DOHH2 (cell line): ENCODE measurements around the gene RPL18.
A peak's percentile ranks its signal among the peaks of the same experiment; 100 is the strongest.

Experiments used
- H3F3A ChIP-seq: fragments of 200-600 bp; sonication (generic), shearing (Covaris generic); 2 replicates; pipeline ENCODE4 v1.6.0; 2016; ENCODE audit warnings: antibody characterized with exemption, mild to moderate bottlenecking; ENCODE audit not compliant: control insufficient read depth, insufficient read depth
- H3K27ac ChIP-seq: fragments of 200-600 bp; sonication (generic); 2 replicates; pipeline ENCODE4 v1.5.1; 2014; ENCODE audit warnings: low read depth, mild to moderate bottlenecking, low read length, moderate library complexity
- H3K27me3 ChIP-seq: fragments of 200-600 bp; sonication (generic); 2 replicates; pipeline ENCODE4 v1.6.1; 2014; ENCODE audit warnings: mild to moderate bottlenecking, low read length, mixed read lengths; ENCODE audit not compliant: control insufficient read depth
- H3K36me3 ChIP-seq: fragments of 200-600 bp; sonication (generic); 2 replicates; pipeline ENCODE4 v1.6.1; 2014; ENCODE audit warnings: mild to moderate bottlenecking, low read length, moderate library complexity, mixed read lengths; ENCODE audit not compliant: control insufficient read depth
- H3K4me1 ChIP-seq: fragments of 200-600 bp; sonication (generic); 2 replicates; pipeline ENCODE4 v1.6.1; 2014; ENCODE audit warnings: mild to moderate bottlenecking, low read length, mixed read lengths; ENCODE audit not compliant: control insufficient read depth
- H3K4me2 ChIP-seq: fragments of 200-600 bp; sonication (generic); 2 replicates; pipeline ENCODE4 v1.6.0; 2014; ENCODE audit warnings: mild to moderate bottlenecking, low read length, moderate library complexity
- H3K4me3 ChIP-seq: fragments of 200-600 bp; sonication (generic); 2 replicates; pipeline ENCODE4 v1.5.1; 2014; ENCODE audit warnings: mild to moderate bottlenecking, low read length, mixed read lengths
- H3K79me2 ChIP-seq: fragments of 200-600 bp; sonication (generic); 2 replicates; pipeline ENCODE4 v1.6.1; 2014; ENCODE audit warnings: mild to moderate bottlenecking, low read length, mixed read lengths; ENCODE audit not compliant: control insufficient read depth
- H3K9me2 ChIP-seq: fragments of 200-600 bp; sonication (generic); replicated peaks from 2 replicates; pipeline ENCODE4 v1.6.1; 2014; ENCODE audit warnings: mild to moderate bottlenecking, low read length, mixed read lengths; ENCODE audit not compliant: control insufficient read depth
- H3K9me3 ChIP-seq: fragments of 200-600 bp; sonication (generic); 2 replicates; pipeline ENCODE4 v1.6.1; 2014; ENCODE audit warnings: antibody characterized with exemption, low read length, mixed read lengths; ENCODE audit not compliant: control insufficient read depth, insufficient read depth
- H4K20me1 ChIP-seq: fragments of 200-600 bp; sonication (generic); 2 replicates; pipeline ENCODE4 v1.6.0; 2014; ENCODE audit warnings: low read depth, mild to moderate bottlenecking, antibody characterized with exemption, low read length, moderate library complexity; ENCODE audit not compliant: control insufficient read depth, insufficient read depth
- EZH2phosphoT487 ChIP-seq: fragments of 200-600 bp; sonication (generic); IDR thresholded peaks from 2 replicates; pipeline ENCODE4 v1.6.1; 2017; ENCODE audit warnings: borderline replicate concordance, mild to moderate bottlenecking, antibody characterized with exemption, low read length, moderate library complexity, mixed read lengths
- TF ChIP-seq, protein P1 (sequence below): fragments of 200-600 bp; sonication (generic); IDR thresholded peaks from one replicate; pipeline ENCODE4 v1.5.1; 2014; ENCODE audit warnings: antibody characterized with exemption, mild to moderate bottlenecking, low read depth, low read length; ENCODE audit not compliant: poor library complexity, severe bottlenecking

RPL18 gene

DNA sequence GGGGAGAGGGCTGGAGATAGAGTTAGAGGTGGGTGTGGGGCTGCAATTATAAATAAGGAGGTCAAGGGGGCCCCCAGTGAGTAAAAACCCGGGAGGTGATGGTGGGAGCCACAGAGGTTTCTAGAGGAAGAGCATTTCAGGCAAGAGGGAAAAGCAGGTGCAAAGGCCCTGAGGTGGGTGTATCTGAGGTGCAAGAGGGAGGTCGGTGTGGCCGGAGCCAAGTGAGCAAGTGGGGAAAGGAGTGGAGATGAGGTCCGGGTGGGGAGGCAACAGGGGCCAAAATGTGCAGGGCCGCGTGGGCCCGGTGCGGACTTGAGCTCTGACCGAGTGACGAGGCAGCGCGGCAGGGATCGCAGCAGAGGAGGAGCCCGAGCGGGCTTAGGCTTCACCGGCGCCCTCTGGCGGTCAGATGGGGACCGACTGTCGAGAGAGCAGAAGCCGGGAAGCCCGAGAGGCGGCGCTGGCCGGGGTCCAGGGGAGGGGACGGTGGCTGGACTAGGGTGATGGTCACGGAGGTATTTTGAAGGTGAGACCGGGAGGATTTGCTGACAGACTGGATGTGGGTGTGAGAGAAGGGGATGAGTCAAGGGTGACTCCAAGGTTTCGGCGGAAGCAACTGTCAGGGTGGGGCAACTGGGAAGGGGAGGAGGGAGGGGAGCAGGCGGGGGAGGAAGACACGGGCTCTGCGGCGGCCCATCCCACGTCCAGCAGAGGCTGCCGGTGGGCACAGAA is 30.1 kb downstream of the RPL18 start:
- H3K9me2 ChIP-seq = no peaks in the 10 kb centered on the region
- no peaks in the 10 kb centered on the region for H3K79me2 ChIP-seq
- H3K27ac ChIP-seq = no peak overlapping the region
- peak overlapping the region; percentile 46 for H3K4me3 ChIP-seq
- H3K36me3 ChIP-seq = no peaks in the 10 kb centered on the region
- no peaks in the 10 kb centered on the region for H3K9me3 ChIP-seq
- H3K4me1 ChIP-seq = peaks cover 9% of the 10 kb centered on the region
- no peaks in the 10 kb centered on the region for H3F3A ChIP-seq
- no peaks in the 10 kb centered on the region for H3K27me3 ChIP-seq
- H3K4me2 ChIP-seq = peak overlapping the region; percentile 61
- H4K20me1 ChIP-seq = no peaks in the 10 kb centered on the region
- TF ChIP-seq EZH2phosphoT487 = no peak
- TF ChIP-seq, protein P1, sequence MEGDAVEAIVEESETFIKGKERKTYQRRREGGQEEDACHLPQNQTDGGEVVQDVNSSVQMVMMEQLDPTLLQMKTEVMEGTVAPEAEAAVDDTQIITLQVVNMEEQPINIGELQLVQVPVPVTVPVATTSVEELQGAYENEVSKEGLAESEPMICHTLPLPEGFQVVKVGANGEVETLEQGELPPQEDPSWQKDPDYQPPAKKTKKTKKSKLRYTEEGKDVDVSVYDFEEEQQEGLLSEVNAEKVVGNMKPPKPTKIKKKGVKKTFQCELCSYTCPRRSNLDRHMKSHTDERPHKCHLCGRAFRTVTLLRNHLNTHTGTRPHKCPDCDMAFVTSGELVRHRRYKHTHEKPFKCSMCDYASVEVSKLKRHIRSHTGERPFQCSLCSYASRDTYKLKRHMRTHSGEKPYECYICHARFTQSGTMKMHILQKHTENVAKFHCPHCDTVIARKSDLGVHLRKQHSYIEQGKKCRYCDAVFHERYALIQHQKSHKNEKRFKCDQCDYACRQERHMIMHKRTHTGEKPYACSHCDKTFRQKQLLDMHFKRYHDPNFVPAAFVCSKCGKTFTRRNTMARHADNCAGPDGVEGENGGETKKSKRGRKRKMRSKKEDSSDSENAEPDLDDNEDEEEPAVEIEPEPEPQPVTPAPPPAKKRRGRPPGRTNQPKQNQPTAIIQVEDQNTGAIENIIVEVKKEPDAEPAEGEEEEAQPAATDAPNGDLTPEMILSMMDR = peak; percentile 99

DNA sequence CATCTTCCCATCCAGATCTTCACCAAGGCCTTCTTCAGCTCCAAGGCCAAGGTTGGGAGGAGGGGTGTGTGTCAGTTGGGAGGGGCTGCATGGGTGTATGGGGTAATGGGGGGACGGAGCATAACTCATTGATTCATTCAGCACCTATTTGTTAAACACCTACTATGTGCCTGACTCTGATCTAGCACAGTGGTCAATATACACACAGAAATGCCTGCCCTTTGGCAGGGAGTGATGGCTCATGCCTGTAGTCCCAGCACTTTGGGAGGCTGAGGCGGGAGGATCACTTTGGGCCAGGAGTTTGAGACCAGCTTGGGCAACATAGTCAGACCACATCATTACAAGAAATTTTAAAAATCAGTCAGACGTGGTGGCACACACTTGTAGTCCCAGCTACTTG is 31.6 kb downstream of the RPL18 start:
- TF ChIP-seq, protein P1 = no peak
- no peak for TF ChIP-seq EZH2phosphoT487
- H4K20me1 ChIP-seq = no peaks in the 10 kb centered on the region
- no peaks in the 10 kb centered on the region for H3K36me3 ChIP-seq
- no peak overlapping the region for H3K4me3 ChIP-seq
- H3F3A ChIP-seq = no peaks in the 10 kb centered on the region
- no peak overlapping the region for H3K4me2 ChIP-seq
- no peaks in the 10 kb centered on the region for H3K9me3 ChIP-seq
- H3K4me1 ChIP-seq = peaks cover 10% of the 10 kb centered on the region
- H3K27me3 ChIP-seq = no peaks in the 10 kb centered on the region
- no peak overlapping the region for H3K27ac ChIP-seq
- H3K79me2 ChIP-seq = no peaks in the 10 kb centered on the region
- no peaks in the 10 kb centered on the region for H3K9me2 ChIP-seq

- H3K4me3 ChIP-seq = no peak overlapping the region
- no peak overlapping the region for H3K27ac ChIP-seq
- no peak overlapping the region for H3K4me2 ChIP-seq
- H3K9me3 ChIP-seq = no peaks in the 10 kb centered on the region
- H3K79me2 ChIP-seq = no peaks in the 10 kb centered on the region
- H3K4me1 ChIP-seq = peaks cover 5% of the 10 kb centered on the region
- no peaks in the 10 kb centered on the region for H3K27me3 ChIP-seq
- H3K36me3 ChIP-seq = no peaks in the 10 kb centered on the region
- no peak for TF ChIP-seq EZH2phosphoT487
- TF ChIP-seq, protein P1 = no peak
- no peaks in the 10 kb centered on the region for H3F3A ChIP-seq
- H3K9me2 ChIP-seq = no peaks in the 10 kb centered on the region
- no peaks in the 10 kb centered on the region for H4K20me1 ChIP-seq
These were observed 36.8 kb downstream of the RPL18 start for GRCh38 chr19:48582168-48582567.
